A673 (cell line): ENCODE results near the gene RSBN1.

Experiments
- EZH2 ChIP-seq: fragments of 200-600 bp; sonication (generic); IDR thresholded peaks from 2 replicates; pipeline ENCODE4 v1.6.1; 2017; ENCODE audit warnings: borderline replicate concordance, low read depth, mild to moderate bottlenecking, mixed read lengths, antibody characterized with exemption, low read length; ENCODE audit not compliant: poor library complexity, severe bottlenecking
- TF ChIP-seq, protein P1 (sequence below): fragments of 300-800, 200-600 bp; sonication (generic); conservative IDR thresholded peaks from 2 replicates; pipeline ENCODE4 v1.5.1; 2017; ENCODE audit warnings: low read depth, mild to moderate bottlenecking, antibody characterized with exemption, low read length, moderate library complexity, mixed read lengths

DNA sequence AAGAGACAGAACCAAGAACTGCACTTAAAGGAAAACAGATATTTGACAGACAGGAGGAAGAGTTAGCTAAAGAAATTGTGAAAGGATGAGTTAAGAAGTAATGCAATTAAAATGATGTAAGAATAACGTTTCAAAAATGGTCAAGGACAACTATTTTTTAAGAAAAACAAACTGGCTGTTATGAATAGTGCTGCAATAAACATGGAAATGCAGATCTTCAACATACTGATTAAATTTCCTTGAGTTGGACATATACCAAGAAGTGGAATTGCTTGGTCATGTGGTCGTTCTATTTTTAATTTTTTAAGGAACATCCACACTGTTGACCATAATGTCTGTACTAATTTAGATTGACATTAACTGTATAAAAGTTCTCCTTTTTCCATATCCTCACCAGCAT lies 29.9 kb downstream of the RSBN1 start:
- TF ChIP-seq, protein P1, sequence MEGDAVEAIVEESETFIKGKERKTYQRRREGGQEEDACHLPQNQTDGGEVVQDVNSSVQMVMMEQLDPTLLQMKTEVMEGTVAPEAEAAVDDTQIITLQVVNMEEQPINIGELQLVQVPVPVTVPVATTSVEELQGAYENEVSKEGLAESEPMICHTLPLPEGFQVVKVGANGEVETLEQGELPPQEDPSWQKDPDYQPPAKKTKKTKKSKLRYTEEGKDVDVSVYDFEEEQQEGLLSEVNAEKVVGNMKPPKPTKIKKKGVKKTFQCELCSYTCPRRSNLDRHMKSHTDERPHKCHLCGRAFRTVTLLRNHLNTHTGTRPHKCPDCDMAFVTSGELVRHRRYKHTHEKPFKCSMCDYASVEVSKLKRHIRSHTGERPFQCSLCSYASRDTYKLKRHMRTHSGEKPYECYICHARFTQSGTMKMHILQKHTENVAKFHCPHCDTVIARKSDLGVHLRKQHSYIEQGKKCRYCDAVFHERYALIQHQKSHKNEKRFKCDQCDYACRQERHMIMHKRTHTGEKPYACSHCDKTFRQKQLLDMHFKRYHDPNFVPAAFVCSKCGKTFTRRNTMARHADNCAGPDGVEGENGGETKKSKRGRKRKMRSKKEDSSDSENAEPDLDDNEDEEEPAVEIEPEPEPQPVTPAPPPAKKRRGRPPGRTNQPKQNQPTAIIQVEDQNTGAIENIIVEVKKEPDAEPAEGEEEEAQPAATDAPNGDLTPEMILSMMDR, result no peak
- no peak for TF ChIP-seq EZH2
